Osteocyte (in vitro differentiated cells): ENCODE measurements around the gene SCFD1. TPM values are rescaled to one million over a fixed set of nuclear protein-coding genes. Genes with fewer than 3 reads are reported as not detected.

Experiments
- DNase-seq: peaks from one replicate; pipeline ENCODE4 v3.0.0; 2021; ENCODE audit warnings: mixed read lengths; ENCODE audit not compliant: unreplicated experiment; ENCODE audit errors: extremely low spot score
- H3K27ac Mint-ChIP-seq: one replicate; pipeline ENCODE4 v1.8.0; 2021; ENCODE audit warnings: mild to moderate bottlenecking, mixed read lengths; ENCODE audit not compliant: unreplicated experiment
- H3K27me3 Mint-ChIP-seq: one replicate; pipeline ENCODE4 v1.8.0; 2021; ENCODE audit warnings: mixed read lengths; ENCODE audit not compliant: unreplicated experiment
- H3K36me3 Mint-ChIP-seq: one replicate; pipeline ENCODE4 v1.8.0; 2021; ENCODE audit warnings: mixed read lengths; ENCODE audit not compliant: unreplicated experiment
- H3K4me1 Mint-ChIP-seq: one replicate; pipeline ENCODE4 v1.8.0; 2021; ENCODE audit warnings: mixed read lengths; ENCODE audit not compliant: unreplicated experiment
- H3K4me3 Mint-ChIP-seq: one replicate; pipeline ENCODE4 v1.8.0; 2021; ENCODE audit warnings: mild to moderate bottlenecking, moderate library complexity, mixed read lengths; ENCODE audit not compliant: unreplicated experiment
- H3K9me3 Mint-ChIP-seq: one replicate; pipeline ENCODE4 v1.8.0; 2021; ENCODE audit warnings: mixed read lengths; ENCODE audit not compliant: unreplicated experiment
- total RNA-seq: library from RNA; stranded (reverse); gene quantifications from 2 replicates; pipeline ENCODE4 v1.2.1, GENCODE V29; 2021
- TF ChIP-seq, protein P1 (sequence below): fragments of 200-600 bp; sonication (generic); IDR thresholded peaks from 2 replicates; pipeline ENCODE4 v1.5.0; 2021; ENCODE audit warnings: antibody characterized with exemption, mild to moderate bottlenecking, moderate library complexity

SCFD1 gene
- total RNA-seq, 1 donor from 2014 or later, result 107 TPM

DNA sequence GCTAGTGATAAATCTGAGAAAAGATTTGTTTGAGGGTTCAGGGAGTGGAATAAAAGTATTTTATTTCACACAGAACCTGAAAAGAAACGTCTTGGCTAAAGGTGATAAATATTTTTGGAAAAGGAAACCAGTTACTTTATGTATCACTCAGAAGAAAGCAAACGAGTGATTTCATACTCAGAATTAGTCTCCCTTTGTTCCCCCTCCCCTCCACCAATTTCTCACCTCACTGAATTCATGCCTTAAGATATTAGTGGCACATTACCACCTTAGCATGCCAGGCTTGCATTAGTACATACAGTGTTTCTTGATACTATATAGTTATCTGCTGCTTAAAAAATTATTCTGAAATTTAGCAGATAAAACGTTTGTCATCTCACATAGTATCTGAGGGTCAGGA, 35.0 kb upstream of the SCFD1 start:
- Mint-ChIP-seq H3K4me3 (no peak overlapping the region), H3K36me3 (peaks cover 43% of the 10 kb centered on the region), H3K27ac (no peak overlapping the region), H3K27me3 (no peaks in the 10 kb centered on the region), H3K4me1 (peaks cover 7% of the 10 kb centered on the region), H3K9me3 (peaks cover 11% of the 10 kb centered on the region)
- TF ChIP-seq, protein P1, sequence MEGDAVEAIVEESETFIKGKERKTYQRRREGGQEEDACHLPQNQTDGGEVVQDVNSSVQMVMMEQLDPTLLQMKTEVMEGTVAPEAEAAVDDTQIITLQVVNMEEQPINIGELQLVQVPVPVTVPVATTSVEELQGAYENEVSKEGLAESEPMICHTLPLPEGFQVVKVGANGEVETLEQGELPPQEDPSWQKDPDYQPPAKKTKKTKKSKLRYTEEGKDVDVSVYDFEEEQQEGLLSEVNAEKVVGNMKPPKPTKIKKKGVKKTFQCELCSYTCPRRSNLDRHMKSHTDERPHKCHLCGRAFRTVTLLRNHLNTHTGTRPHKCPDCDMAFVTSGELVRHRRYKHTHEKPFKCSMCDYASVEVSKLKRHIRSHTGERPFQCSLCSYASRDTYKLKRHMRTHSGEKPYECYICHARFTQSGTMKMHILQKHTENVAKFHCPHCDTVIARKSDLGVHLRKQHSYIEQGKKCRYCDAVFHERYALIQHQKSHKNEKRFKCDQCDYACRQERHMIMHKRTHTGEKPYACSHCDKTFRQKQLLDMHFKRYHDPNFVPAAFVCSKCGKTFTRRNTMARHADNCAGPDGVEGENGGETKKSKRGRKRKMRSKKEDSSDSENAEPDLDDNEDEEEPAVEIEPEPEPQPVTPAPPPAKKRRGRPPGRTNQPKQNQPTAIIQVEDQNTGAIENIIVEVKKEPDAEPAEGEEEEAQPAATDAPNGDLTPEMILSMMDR, result no peak
- no peak for DNase-seq

DNA sequence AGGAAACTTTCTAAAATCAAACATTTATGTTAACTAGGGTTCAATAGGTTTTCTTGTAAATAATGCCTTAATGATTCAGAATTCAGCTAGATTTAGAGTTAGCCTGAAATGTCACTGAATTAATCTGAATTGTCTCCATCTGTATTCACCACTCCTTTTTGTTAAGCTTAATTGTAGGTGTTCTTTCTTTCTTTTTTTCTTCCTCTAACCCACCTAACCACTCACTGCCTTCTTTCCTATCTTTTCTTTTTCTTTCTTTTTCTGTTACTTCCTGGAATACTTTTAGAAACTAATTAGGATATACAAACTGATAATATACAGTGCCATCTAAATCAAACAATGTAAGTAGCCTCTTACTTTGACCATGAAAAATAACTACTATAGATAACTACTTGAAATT, 33.2 kb upstream of the SCFD1 start:
- Mint-ChIP-seq H3K4me3 (no peak overlapping the region), H3K27ac (no peak overlapping the region), H3K36me3 (peaks cover 36% of the 10 kb centered on the region), H3K4me1 (peaks cover 7% of the 10 kb centered on the region), H3K9me3 (peaks cover 10% of the 10 kb centered on the region), H3K27me3 (no peaks in the 10 kb centered on the region)
- DNase-seq, result no peak
- TF ChIP-seq, protein P1, result no peak

GRCh38 chr14:30596935-30597334, 25.2 kb upstream of the SCFD1 start:
- Mint-ChIP-seq H3K36me3 (peaks cover 22% of the 10 kb centered on the region), H3K9me3 (no peaks in the 10 kb centered on the region), H3K27me3 (no peaks in the 10 kb centered on the region), H3K4me1 (no peaks in the 10 kb centered on the region), H3K27ac (no peak overlapping the region), H3K4me3 (no peak overlapping the region)
- no peak for DNase-seq
- TF ChIP-seq, protein P1, result no peak

GRCh38 chr14:30597504-30597903, 24.6 kb upstream of the SCFD1 start:
- peaks cover 24% of the 10 kb centered on the region for H3K36me3 Mint-ChIP-seq
- TF ChIP-seq, protein P1, result no peak
- H3K4me3 Mint-ChIP-seq, result no peak overlapping the region
- H3K4me1 Mint-ChIP-seq, result no peaks in the 10 kb centered on the region
- H3K9me3 Mint-ChIP-seq, result no peaks in the 10 kb centered on the region
- no peak overlapping the region for H3K27ac Mint-ChIP-seq
- DNase-seq, result no peak
- H3K27me3 Mint-ChIP-seq, result no peaks in the 10 kb centered on the region

DNA sequence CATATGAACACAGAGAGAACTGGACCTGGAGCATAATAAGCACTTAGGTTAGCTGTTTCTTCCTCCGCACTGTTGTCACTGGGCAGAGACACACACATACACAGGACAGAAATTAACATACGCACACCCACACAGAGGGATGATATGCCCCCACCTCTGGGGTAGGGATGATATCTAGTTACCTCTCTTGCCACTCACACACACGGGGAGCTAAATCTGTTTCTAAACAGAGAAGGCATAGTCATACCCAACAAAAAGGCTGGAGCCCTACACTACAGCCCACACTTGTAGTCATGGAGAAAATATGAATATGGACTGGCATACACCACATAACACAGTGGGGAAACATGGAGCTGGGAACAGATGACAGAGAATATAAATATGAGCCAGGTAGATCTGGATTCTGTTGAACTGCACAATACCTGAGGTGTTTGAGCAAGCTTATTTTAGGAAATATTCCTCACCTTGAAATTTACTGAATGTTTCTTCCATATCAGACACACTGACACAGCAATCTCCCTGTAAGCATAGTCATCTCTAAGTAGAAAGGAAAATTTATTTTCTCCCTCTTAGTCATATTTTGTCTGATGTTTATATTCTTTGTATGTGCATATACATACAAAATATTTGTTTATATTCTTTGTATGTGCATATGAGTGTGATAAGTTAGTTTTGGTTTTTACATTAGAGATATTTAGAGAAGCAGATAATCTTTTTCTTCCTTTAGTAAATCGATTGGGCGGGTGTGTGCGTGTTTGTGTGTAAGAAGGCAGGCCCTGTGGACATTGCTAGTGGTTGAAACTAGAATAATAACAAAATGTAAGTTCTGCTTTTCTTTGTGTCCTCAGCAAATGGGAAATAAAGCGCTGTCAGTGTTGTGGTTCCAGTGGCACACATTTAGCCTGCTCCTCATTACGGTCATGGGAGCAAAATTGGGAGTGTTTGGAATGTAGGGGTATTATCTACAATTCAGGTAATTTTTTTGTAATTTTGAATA, 20.9 kb upstream of the SCFD1 start:
- Mint-ChIP-seq H3K4me3 (no peak overlapping the region), H3K4me1 (no peaks in the 10 kb centered on the region), H3K27ac (no peak overlapping the region), H3K9me3 (no peaks in the 10 kb centered on the region), H3K27me3 (no peaks in the 10 kb centered on the region), H3K36me3 (peaks cover 34% of the 10 kb centered on the region)
- no peak for DNase-seq
- TF ChIP-seq, protein P1, result no peak
